ENCODE data around the gene KDM4B. TPM values are rescaled to one million over a fixed set of nuclear protein-coding genes. Genes with fewer than 3 reads are reported as not detected.

The KDM4B gene
- total and polyA plus RNA-seq, 5 experiments from 2014 or later, result 14.3 to 50.1 (median 18.7) TPM

DNA sequence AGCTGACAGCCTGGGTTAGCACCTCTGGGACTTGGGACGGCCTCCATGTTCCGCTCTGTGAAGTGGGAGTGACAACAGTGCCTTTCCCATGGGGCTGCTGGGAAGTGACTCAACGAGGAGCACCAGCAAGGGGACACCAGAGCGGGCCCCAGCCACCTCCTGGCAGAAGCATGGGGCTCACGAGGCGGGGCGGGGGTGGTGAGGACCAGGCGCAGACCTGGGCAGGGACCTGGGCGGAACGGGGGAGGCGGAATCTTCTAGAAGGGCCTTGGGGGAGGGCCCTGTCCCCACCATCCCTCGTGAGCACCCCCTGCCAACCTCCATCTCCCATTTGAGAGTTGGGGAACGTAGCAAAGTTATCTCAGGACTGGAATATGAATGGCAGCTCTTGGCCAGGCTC is 37.9 kb downstream of the KDM4B start:
- ATAC-seq, result no peak
- Mint-ChIP-seq H3K27ac (peak overlapping the region in 1 of 10 donors; percentile 1), H3K4me3 (no peak overlapping the region), H3K27me3 (no peaks in the 10 kb centered on the region), H3K36me3 (peaks cover 13 to 27% (median 18%) of the 10 kb centered on the region in 3 donors), H3K9me3 (peaks cover 0 to 9% (median 2%) of the 10 kb centered on the region in 9 donors), H3K4me1 (peaks cover 13 to 30% (median 17%) of the 10 kb centered on the region in 4 donors)
- no peak for DNase-seq
- POLR2A ChIA-PET, result no interaction called here

DNA sequence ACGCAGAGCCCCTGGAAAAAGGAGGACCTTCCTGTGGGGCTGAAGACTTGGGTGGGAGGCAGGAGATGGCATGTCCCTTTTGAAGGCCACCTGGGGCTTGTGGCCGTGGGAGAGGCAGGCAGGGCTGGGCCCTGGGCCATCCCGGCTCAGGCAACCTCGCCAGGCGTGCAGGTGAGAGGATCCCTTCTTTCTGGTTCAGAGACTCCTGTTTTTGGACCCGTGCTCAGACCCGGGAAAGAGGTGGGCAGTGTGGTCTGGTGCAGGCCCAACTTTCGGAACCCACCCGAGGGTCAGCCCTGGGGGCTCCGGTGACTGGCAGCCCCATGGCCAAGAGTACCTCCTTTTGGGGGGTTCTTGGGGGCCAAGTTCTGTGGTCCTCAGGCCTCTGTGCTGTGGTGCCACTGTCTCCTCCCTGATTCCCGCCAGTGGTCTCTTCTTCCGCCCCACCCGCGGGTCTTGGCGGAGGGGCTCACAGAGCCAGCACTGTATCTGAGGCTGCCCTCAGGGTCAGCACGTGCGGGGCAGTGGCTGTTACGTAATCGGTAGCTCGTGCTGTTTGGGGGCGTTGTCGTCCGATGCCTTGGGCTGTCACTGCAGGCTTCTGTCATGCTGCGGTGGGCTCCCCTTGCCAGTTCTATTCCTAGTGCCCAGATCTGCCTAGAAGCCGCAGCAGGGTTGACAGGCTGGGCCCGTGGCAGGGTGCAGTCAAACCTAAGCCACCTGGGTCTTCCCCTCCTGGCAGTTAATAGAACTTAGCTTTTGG is 42.7 kb downstream of the KDM4B start:
- peak overlapping the region in 1 of 10 donors; percentile 55 for H3K27ac Mint-ChIP-seq
- DNase-seq (no peak), ATAC-seq (no peak)
- H3K36me3 Mint-ChIP-seq, result peaks cover 13 to 28% (median 17%) of the 10 kb centered on the region in 3 donors
- POLR2A ChIA-PET, result no interaction called here
- H3K4me1 Mint-ChIP-seq, result peaks cover 0 to 11% (median 7%) of the 10 kb centered on the region in 4 donors
- H3K4me3 Mint-ChIP-seq, result no peak overlapping the region
- peaks cover 0 to 9% (median 2%) of the 10 kb centered on the region in 9 donors for H3K9me3 Mint-ChIP-seq
- H3K27me3 Mint-ChIP-seq, result no peaks in the 10 kb centered on the region

DNA sequence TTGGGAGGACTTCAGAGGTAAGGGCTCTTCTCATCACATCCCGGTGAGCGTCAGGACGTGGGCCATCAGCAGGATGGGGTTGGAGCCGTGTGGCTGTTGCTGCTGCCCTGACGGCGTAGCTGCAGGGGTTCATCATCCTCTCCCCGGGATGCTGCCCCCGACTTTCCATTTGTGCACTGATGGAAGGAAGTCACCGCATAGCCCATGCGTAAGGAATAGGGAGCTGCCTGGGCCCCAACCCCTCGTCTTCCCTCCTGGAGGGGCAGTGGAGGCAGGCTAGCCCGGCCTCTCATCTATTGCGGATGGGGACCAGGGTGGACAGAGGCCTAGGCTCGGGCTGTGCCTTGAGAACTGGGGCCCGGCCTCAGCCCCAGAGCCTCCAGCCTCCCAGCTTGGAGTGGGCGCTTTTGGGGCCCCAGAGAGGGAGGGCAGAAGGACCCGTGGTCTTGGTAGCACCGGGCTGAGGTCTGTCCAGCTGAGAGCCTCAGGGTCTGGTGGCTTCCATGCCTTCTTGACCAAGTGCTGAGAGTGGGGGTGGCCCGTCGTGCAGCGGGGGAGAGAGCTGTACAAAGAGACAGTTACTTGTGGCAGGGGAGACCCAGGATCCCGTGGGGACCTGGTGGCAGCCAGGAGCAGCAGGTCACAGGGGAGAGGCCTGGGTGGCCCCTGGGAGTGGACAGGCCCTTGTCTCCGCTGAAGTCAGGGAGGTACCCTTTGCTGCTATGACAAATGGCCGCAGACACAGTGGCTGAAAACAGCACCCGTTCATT is 44.0 kb downstream of the KDM4B start:
- POLR2A ChIA-PET, result interaction anchor here (0.6 kb wide), 1 partner anchor 11 kb away, joined by 3 read pairs; no protein-coding TSS in a partner anchor
- peaks cover 0 to 6% (median 0%) of the 10 kb centered on the region in 9 donors for H3K9me3 Mint-ChIP-seq
- H3K4me1 Mint-ChIP-seq, result peaks cover 0 to 7% (median 4%) of the 10 kb centered on the region in 4 donors
- H3K4me3 Mint-ChIP-seq, result no peak overlapping the region
- DNase-seq (no peak), ATAC-seq (no peak)
- H3K27ac Mint-ChIP-seq, result peak overlapping the region in 2 of 10 donors; percentile 46 to 55
- peaks cover 4 to 26% (median 11%) of the 10 kb centered on the region in 3 donors for H3K36me3 Mint-ChIP-seq
- H3K27me3 Mint-ChIP-seq, result no peaks in the 10 kb centered on the region

DNA sequence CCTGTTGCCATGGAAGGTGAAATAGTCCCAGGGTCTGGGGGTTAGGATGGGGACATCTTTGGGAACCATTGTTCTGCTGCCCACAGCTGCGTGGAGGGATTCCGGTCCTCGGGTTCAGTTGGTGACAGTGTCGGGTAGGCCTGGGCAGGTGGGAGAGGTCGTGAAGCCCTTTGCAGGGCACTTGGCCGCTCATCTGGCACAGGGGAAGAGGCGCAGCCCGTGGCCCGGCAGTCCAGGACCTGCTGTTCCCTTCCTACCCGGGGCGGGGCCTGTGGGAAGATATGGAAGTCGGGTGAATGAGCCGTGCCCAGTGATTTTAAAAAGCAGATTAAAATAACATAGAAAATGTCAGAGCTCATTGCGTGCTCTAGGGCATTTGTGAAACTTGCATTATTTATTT is 44.8 kb downstream of the KDM4B start:
- peaks cover 0 to 9% (median 5%) of the 10 kb centered on the region in 4 donors for H3K4me1 Mint-ChIP-seq
- peaks cover 0 to 31% (median 7%) of the 10 kb centered on the region in 3 donors for H3K36me3 Mint-ChIP-seq
- H3K27ac Mint-ChIP-seq, result peak overlapping the region in 1 of 10 donors; percentile 37
- no peaks in the 10 kb centered on the region for H3K27me3 Mint-ChIP-seq
- DNase-seq (no peak), ATAC-seq (no peak)
- H3K4me3 Mint-ChIP-seq, result no peak overlapping the region
- no peaks in the 10 kb centered on the region for H3K9me3 Mint-ChIP-seq
- POLR2A ChIA-PET, result no interaction called here

DNA sequence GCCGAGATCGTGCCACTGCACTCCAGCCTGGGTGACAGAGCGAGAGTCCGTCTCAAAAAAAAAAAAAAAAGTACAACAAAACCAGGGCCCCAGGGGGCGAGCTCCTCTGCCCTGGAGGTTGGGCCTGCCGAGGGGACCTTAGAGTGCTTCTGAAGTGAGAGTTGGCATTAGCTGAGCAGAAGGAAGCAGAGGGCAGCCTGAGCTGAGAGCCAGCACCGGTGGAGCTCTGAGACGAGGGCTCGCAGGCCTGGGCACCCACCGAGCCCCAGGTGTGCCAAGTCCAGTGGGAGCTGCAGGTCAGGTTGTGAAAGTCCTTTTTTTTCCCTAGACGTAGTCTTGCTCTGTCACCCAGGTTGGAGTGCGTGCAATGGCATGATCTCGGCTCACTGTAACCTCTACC is 46.0 kb downstream of the KDM4B start:
- Mint-ChIP-seq H3K27ac (no peak overlapping the region), H3K4me1 (peaks cover 0 to 9% (median 3%) of the 10 kb centered on the region in 4 donors)

DNA sequence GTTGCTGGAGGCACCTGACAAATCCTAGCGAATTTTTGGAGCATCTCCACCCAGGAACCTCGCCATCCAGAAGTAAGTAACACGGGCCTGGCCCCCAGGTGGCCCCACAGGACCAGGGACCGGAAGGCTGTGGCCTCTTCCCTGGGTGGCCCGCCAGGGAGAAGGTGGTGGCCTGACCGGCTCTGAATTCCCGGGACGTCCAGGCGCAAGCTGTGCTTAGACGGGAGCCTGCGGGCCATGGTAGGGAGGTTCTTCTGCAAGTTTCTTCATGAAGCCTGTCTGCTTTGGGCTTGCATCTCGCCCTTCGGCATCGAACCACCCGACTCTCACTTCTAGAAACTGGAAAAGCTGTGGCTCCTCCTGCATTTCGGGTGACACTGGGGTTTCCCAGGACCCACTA is 47.4 kb downstream of the KDM4B start:
- peaks cover 0 to 5% (median 1%) of the 10 kb centered on the region in 4 donors for H3K4me1 Mint-ChIP-seq

More for the DNA sequence above, 46.0 kb downstream of the KDM4B start:
- POLR2A ChIA-PET, result interaction anchor here (0.7 kb wide), 1 partner anchor 46 kb away, joined by 3 read pairs; the partner anchor contains the start of gene KDM4B
- ATAC-seq, result no peak
- no peak for DNase-seq
- Mint-ChIP-seq H3K36me3 (peaks cover 0 to 25% (median 7%) of the 10 kb centered on the region in 3 donors), H3K27me3 (no peaks in the 10 kb centered on the region), H3K4me3 (no peak overlapping the region), H3K9me3 (no peaks in the 10 kb centered on the region)

DNA sequence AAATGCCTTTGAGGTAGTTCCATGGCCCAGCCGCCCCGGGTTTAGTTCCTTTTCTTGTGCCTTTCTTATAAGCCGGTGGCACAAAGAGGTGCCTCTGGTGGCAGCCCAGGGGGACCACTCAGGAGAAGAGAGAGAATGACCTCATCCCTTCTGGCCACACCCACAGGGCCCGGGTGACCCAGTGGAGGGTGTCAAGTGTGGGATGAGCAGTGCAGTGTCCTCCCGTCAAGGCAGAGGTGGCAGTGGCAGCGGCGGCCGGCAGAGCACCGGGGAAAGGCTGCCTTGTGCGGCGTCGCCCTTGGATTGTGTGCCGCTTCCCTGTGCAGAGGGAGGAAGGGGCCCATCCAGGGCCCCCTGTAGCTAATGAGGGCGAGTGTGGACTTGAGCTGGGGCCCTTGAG is 47.9 kb downstream of the KDM4B start:
- peaks cover 0 to 5% (median 1%) of the 10 kb centered on the region in 4 donors for H3K4me1 Mint-ChIP-seq
- H3K4me3 Mint-ChIP-seq, result no peak overlapping the region
- H3K27me3 Mint-ChIP-seq, result no peaks in the 10 kb centered on the region
- peaks cover 0 to 25% (median 5%) of the 10 kb centered on the region in 3 donors for H3K36me3 Mint-ChIP-seq
- POLR2A ChIA-PET, result no interaction called here
- no peak overlapping the region for H3K27ac Mint-ChIP-seq
- DNase-seq, result no peak
- H3K9me3 Mint-ChIP-seq, result no peaks in the 10 kb centered on the region
- ATAC-seq, result no peak

More for the DNA sequence above, 47.4 kb downstream of the KDM4B start:
- Mint-ChIP-seq H3K9me3 (no peaks in the 10 kb centered on the region), H3K27ac (no peak overlapping the region), H3K4me3 (no peak overlapping the region), H3K36me3 (peaks cover 0 to 25% (median 5%) of the 10 kb centered on the region in 3 donors), H3K27me3 (no peaks in the 10 kb centered on the region)
- DNase-seq, result no peak
- ATAC-seq, result no peak
- POLR2A ChIA-PET, result interaction anchor here (0.5 kb wide), 1 partner anchor 11 kb away, joined by 3 read pairs; no protein-coding TSS in a partner anchor

DNA sequence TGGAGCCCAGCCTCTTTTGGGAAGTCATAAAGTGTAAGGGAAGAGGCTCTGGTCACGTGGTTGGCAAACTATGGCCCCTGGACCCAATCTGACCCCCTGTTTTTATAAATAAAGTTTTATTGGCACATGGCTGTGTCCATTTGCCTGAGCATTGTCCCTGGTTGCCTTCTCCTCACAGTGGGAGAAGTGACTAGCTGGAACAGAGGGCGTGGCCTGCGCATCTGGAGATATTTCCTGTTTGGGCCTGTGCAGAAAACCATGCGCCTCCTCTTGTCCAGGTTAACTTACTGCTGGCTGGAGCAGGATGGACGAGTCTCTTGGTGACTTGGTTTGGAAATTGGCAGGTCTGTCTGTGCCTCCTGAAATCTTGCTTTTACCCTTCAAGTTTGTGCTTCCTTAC is 48.3 kb downstream of the KDM4B start:
- POLR2A ChIA-PET, result no interaction called here
- Mint-ChIP-seq H3K4me1 (peaks cover 0 to 5% (median 2%) of the 10 kb centered on the region in 4 donors), H3K27ac (no peak overlapping the region), H3K4me3 (no peak overlapping the region), H3K9me3 (no peaks in the 10 kb centered on the region), H3K27me3 (no peaks in the 10 kb centered on the region), H3K36me3 (peaks cover 0 to 25% (median 5%) of the 10 kb centered on the region in 3 donors)
- no peak for ATAC-seq
- DNase-seq, result no peak

DNA sequence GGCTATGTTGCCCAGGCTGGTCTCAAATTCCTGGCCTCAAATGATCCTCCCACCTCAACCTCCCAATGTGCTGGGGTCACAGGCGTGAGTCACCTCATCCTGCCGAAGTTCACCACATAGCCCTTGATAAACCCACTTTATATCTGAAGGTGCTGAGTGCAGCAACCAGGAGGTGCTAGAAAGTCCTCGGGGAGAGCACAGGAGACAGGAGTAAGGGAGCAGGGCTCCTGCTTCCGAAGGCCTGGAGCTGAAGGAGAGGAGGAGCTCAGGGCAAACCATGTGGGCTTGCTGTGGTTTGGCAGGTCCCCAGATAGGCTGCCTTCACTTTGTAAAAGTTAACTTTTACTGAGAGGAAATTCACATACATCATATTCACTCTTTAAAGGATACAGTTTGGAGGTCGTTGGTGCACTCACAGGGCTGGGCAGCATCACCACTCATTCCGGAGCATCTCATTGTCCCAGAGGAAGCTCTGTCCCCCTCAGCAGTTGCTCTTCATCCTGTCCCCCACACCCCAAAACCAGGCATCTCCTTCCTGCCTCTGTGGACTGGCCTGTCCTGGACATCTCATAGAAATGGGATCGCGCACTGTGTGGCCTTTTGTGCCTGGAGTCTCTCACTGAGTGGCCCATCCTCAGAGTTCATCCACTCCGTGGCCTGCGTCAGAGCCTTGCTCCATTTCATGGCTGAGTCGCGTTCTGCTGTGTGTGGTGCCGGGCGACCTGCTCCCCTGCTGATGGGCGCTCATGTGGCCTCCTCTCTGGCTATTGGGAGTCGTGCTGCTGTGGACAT is 49.5 kb downstream of the KDM4B start:
- Mint-ChIP-seq H3K4me3 (no peak overlapping the region), H3K4me1 (peaks cover 4 to 9% (median 7%) of the 10 kb centered on the region in 4 donors), H3K9me3 (no peaks in the 10 kb centered on the region), H3K27me3 (no peaks in the 10 kb centered on the region), H3K36me3 (peaks cover 0 to 25% (median 5%) of the 10 kb centered on the region in 3 donors), H3K27ac (peak overlapping the region in 1 of 10 donors; percentile 3)
- ATAC-seq (no peak), DNase-seq (no peak)
- POLR2A ChIA-PET, result no interaction called here

DNA sequence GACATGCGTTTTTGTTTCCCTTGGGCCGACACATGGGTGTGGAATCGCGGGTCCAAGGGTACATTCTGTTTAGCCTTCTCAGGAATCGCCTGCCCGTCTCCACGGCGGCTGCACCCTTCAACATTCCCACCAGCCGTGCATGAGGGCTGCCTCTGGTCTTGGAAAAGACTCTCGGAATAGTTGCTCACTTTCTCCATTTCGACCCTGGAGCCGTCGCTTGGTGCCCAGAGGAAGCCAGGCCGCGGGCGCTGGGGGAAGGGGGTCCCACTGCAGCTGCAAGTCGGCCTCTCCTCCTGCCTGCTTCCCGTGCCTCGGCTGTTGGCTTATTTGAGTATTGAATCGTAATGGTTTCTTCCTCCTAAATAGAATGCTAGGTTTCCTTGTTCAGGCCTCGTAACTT is 51.5 kb downstream of the KDM4B start:
- POLR2A ChIA-PET, result no interaction called here
- H3K36me3 Mint-ChIP-seq, result peaks cover 0 to 25% (median 5%) of the 10 kb centered on the region in 3 donors
- ATAC-seq (no peak), DNase-seq (no peak)
- H3K4me3 Mint-ChIP-seq, result no peak overlapping the region
- H3K9me3 Mint-ChIP-seq, result no peaks in the 10 kb centered on the region
- H3K27me3 Mint-ChIP-seq, result no peaks in the 10 kb centered on the region
- H3K27ac Mint-ChIP-seq, result peak overlapping the region in 2 of 10 donors; percentile 31 to 44
- H3K4me1 Mint-ChIP-seq, result peaks cover 4 to 9% (median 7%) of the 10 kb centered on the region in 4 donors

DNA sequence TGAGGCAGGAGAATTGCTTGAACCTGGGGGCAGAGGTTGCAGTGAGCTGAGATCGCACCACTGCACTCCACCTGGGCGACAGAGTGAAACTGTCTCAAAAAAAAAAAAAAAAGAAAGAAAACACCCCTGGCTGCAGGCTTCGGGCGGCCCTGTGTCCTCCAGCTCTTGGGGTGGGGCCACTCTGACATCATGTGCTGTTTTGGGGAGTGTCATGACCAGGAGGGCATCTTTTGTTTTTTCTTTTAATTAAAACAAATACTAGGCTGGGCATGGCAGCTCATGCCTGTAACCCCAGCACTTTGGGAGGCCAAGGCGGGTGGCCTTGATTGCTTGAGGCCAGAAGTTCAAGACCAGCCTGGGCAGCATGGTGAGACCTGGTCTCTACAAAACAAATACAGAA is 52.1 kb downstream of the KDM4B start:
- ATAC-seq, result no peak
- peaks cover 0 to 22% (median 3%) of the 10 kb centered on the region in 3 donors for H3K36me3 Mint-ChIP-seq
- H3K9me3 Mint-ChIP-seq, result no peaks in the 10 kb centered on the region
- no peak overlapping the region for H3K27ac Mint-ChIP-seq
- DNase-seq, result no peak
- peaks cover 4 to 9% (median 7%) of the 10 kb centered on the region in 4 donors for H3K4me1 Mint-ChIP-seq
- H3K4me3 Mint-ChIP-seq, result no peak overlapping the region
- H3K27me3 Mint-ChIP-seq, result no peaks in the 10 kb centered on the region
- POLR2A ChIA-PET, result interaction anchor here (0.6 to 0.7 kb wide), 2 partner anchors 11 to 125 kb away, joined by 5 to 9 read pairs; no protein-coding TSS in a partner anchor

All from naive thymus-derived CD8-positive, alpha-beta T cell (primary cell).